ENCODE measurements around the gene SHISA3. TPM values are rescaled to one million over a fixed set of nuclear protein-coding genes. Genes with fewer than 3 reads are reported as not detected.

Gene SHISA3
- total and polyA plus RNA-seq, 2 of the 8 experiments (the other 6 are each of a cell fraction or from before 2014, with no cell fraction given): 2.0 to 9.3 TPM

GRCh38 chr4:42411803-42412202 is 14.5 kb downstream of the SHISA3 start:
- FAIRE-seq (no peak), DNase-seq (ENCODE audit: low read depth in 1 of 2, low spot score in 2 of 2) (no peak)
- Histone ChIP-seq H3K23me2 (ENCODE audit: low read depth, low read length) (no peaks in the 10 kb centered on the region), H3K9ac (replicated peaks in 1 of 4; ENCODE audit: extremely low read depth in 1 of 4, low read depth in 3 of 4, low read length in 3 of 4) (no peak overlapping the region), H3K27ac (ENCODE audit: low read depth, low read length) (no peak overlapping the region), H3K79me1 (ENCODE audit: low read depth, low read length) (no peaks in the 10 kb centered on the region), H2BK12ac (ENCODE audit: low read depth, low read length) (no peak overlapping the region), H3K36me3 (ENCODE audit: control insufficient read depth in 2 of 4, insufficient read depth in 4 of 4, low read length in 3 of 4) (no peaks in the 10 kb centered on the region), H4K91ac (replicated peaks; ENCODE audit: insufficient read length, low read length) (no peak overlapping the region), H3K4me1 (replicated peaks in 1 of 4; ENCODE audit: control insufficient read depth in 3 of 4, insufficient read depth in 4 of 4, low read length in 3 of 4) (peaks cover 0 to 4% (median 1%) of the 10 kb centered on the region in 4 experiments; a peak in 3 of 7 replicates), H2BK15ac (ENCODE audit: low read length) (no peak overlapping the region), H3K9me3 (ENCODE audit: insufficient read depth in 2 of 2, low read depth in 1 of 2, low read length in 1 of 2) (no peaks in the 10 kb centered on the region), H3K23ac (ENCODE audit: insufficient read length) (no peak overlapping the region), H4K5ac (ENCODE audit: insufficient read length, low read depth, low read length) (no peak overlapping the region), H2AFZ (ENCODE audit: low read length) (no peak overlapping the region), H3K4me2 (ENCODE audit: insufficient read depth in 1 of 2, low read depth in 2 of 2, low read length in 2 of 2) (no peak overlapping the region), H3K56ac (replicated peaks; ENCODE audit: insufficient read length, low read depth, low read length) (no peak overlapping the region), H2AK5ac (ENCODE audit: low read depth, low read length) (no peak overlapping the region), H3K14ac (ENCODE audit: insufficient read length) (no peak overlapping the region), H4K20me1 (replicated peaks in 1 of 2; ENCODE audit: control insufficient read depth in 1 of 2, insufficient read depth in 2 of 2, low read length in 2 of 2) (no peaks in the 10 kb centered on the region), H3K27me3 (replicated peaks in 1 of 4; ENCODE audit: control insufficient read depth in 3 of 4, extremely low read depth in 1 of 4, insufficient read depth in 3 of 4, low read length in 3 of 4) (no peaks in the 10 kb centered on the region), H3K4ac (replicated peaks; ENCODE audit: insufficient read length, low read depth, low read length) (no peak overlapping the region), H3K79me2 (ENCODE audit: control insufficient read depth in 1 of 2, insufficient read depth in 2 of 2, low read length in 2 of 2) (no peaks in the 10 kb centered on the region), H4K8ac (ENCODE audit: extremely low read depth, insufficient read depth, low read length) (no peak overlapping the region), H3K18ac (ENCODE audit: extremely low read depth, low read length) (no peak overlapping the region), H3K4me3 (ENCODE audit: extremely low read depth in 1 of 4, insufficient read depth in 2 of 4, low read depth in 3 of 4, low read length in 4 of 4) (no peak overlapping the region), H2BK5ac (ENCODE audit: low read depth, low read length) (no peak overlapping the region), H2BK120ac (replicated peaks; ENCODE audit: low read depth, low read length) (no peak overlapping the region), H2BK20ac (ENCODE audit: low read length) (no peak overlapping the region)
- WGBS, 2 experiments (ENCODE audit: extremely low coverage in 1 of 2, insufficient coverage in 1 of 2, insufficient read length in 1 of 2, insufficient replicate concordance in 2 of 2, low coverage in 1 of 2, low lambda C conversion rate in 2 of 2, missing lambda C conversion rate in 1 of 2): 91% methylated on average over 4 of the region's 4 CpGs; no CpG with 5 or more reads in 1 of the 2 experiments
- POLR2A ChIA-PET (ENCODE audit: partially characterized antibody): no interaction called here
- CTCF ChIA-PET (ENCODE audit: partially characterized antibody): interaction anchor here (0.9 kb wide), 1 partner anchor 98 kb away, joined by 3 read pairs; no protein-coding TSS in a partner anchor
- no peak for TF ChIP-seq USF2 (IDR thresholded peaks at IDR 0.05; ENCODE audit: low read length)
- no peak for TF ChIP-seq SUZ12 (IDR thresholded peaks at IDR 0.05; ENCODE audit: low read length)
